Right lobe of liver (tissue), 6 donors: ENCODE measurements around the gene MCTP2. TPM values are rescaled to one million over a fixed set of nuclear protein-coding genes. Genes with fewer than 3 reads are reported as not detected.

ENCODE experiments used
- ATAC-seq, 4 donors: fragments of 200-7000 bp; cut with Tn5 transposase; one replicate each; pipeline ENCODE4 v1.9.1; 2020; ENCODE audit warnings: mild to moderate bottlenecking in 4 of 4, moderate library complexity in 4 of 4
- DNase-seq, 3 donors: peaks; one replicate each; pipeline ENCODE4 v3.0.0-alpha.2; 2020
- H3K27ac ChIP-seq, 3 donors: fragments of 200-600 bp; one replicate each; pipeline ENCODE4 v1.8.0; 2022
- H3K27me3 ChIP-seq, 2 donors: fragments of 200-600 bp; one replicate each; pipeline ENCODE4 v1.8.0; 2022
- H3K36me3 ChIP-seq, 4 donors: fragments of 200-600 bp; sonication (generic) in 1 of 4; one replicate each; pipeline versions ENCODE4 v1.5.1 to v1.8.0; 2017 to 2022; ENCODE audit warnings: control low read depth in 1 of 4
- H3K4me1 ChIP-seq, 4 donors: fragments of 200-600 bp; sonication (generic) in 1 of 4; one replicate each; pipeline versions ENCODE4 v1.5.1 to v1.8.0; 2017 to 2022; ENCODE audit warnings: control low read depth in 1 of 4
- H3K4me3 ChIP-seq, 3 donors: fragments of 200-600 bp; one replicate each; pipeline ENCODE4 v1.8.0; 2022
- H3K9me3 ChIP-seq, 4 donors: fragments of 200-600 bp; sonication (generic) in 1 of 4; one replicate each; pipeline versions ENCODE4 v1.5.1 to v1.8.0; 2017 to 2022; ENCODE audit warnings: control low read depth in 1 of 4
- POLR2A ChIP-seq: fragments of 450-650 bp; IDR thresholded peaks from one replicate; pipeline ENCODE4 v1.6.1; 2017; ENCODE audit warnings: antibody characterized with exemption, mild to moderate bottlenecking
- WGBS: methylation state at CpG from one replicate; pipeline ENCODE4 v1.1.6; 2018; ENCODE audit warnings: low coverage, low lambda C conversion rate; ENCODE audit not compliant: insufficient coverage; ENCODE audit errors: missing lambda C conversion rate; 5-methylcytosine and 5-hydroxymethylcytosine counted together
- intact Hi-C, 2 donors: fragments of 100-400 bp; cut with DNase I; formaldehyde crosslinking; loops; one replicate each; pipeline versions ENCODE4 v1.11.2 to v1.14.1; 2022
- total RNA-seq, 6 experiments: library from RNA; depleted of rRNA in 2 of 6; stranded (reverse); fragments of >200 nt in 2 of 6; fragmentation: NEBNext Ultra II Directional in 3 of 6; extraction: Animal tissue kit (Norgen Biotek cat#: 25700) in 3 of 6; gene quantifications; one replicate each; pipeline versions ENCODE4 v1.1.0 to v1.2.4, GENCODE V29; 2016 to 2023
- TF ChIP-seq, protein P1 (sequence below), 4 donors: fragments of 200-600 bp in 3 of 4; fragments of 450-650 bp in 1 of 4; IDR thresholded peaks; one replicate each; pipeline versions ENCODE4 v1.5.1 to v1.8.0; 2016 to 2022; ENCODE audit warnings: antibody characterized with exemption in 4 of 4, mild to moderate bottlenecking in 2 of 4
- donor health status: DM: no; HTN: yes; CAD: no.
- donor health status: DM: no; HTN: no; CAD: no.
- donor health status: DM: no; HTN: no; CAD: no.
- donor health status: DM: no; HTN: yes; CAD: no.
- donor health status: DM: no; HTN: yes; CAD: no.

MCTP2 gene
- total RNA-seq, 6 experiments from 2014 or later = 1.8 to 5.3 (median 2.9) TPM

DNA sequence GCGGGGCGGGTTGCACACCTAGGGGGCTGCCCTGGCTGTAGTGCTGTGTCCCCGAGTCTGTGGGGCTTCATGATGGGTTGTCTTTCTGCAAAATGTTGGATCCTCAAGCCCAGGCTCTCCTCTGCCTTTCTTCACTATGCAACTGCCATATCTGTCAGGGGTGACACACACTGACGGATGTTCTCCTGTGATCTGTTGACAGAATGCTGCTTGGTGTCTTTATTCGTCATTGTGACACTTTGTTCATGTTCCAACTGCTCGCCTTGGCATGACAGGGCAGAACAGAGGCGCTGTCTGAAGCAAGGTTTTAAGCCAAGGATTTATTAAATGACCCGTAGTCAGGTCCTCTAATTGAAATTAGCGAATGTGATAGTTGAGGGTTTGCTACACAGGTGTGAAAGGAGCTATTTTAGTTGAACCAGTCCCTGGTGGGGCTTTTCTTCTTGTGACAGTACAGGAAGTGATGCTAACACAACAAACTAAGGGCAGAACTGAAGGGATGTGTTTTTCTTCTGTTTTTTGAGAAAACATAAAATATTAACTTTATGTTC is 173.4 kb downstream of the MCTP2 start:
- TF ChIP-seq POLR2A = no peak
- TF ChIP-seq, protein P1, sequence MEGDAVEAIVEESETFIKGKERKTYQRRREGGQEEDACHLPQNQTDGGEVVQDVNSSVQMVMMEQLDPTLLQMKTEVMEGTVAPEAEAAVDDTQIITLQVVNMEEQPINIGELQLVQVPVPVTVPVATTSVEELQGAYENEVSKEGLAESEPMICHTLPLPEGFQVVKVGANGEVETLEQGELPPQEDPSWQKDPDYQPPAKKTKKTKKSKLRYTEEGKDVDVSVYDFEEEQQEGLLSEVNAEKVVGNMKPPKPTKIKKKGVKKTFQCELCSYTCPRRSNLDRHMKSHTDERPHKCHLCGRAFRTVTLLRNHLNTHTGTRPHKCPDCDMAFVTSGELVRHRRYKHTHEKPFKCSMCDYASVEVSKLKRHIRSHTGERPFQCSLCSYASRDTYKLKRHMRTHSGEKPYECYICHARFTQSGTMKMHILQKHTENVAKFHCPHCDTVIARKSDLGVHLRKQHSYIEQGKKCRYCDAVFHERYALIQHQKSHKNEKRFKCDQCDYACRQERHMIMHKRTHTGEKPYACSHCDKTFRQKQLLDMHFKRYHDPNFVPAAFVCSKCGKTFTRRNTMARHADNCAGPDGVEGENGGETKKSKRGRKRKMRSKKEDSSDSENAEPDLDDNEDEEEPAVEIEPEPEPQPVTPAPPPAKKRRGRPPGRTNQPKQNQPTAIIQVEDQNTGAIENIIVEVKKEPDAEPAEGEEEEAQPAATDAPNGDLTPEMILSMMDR (IDR thresholded peaks at IDR 0.05) = no peak
- WGBS = 63% methylated on average over 9 of the region's 9 CpGs
- no peak overlapping the region for H3K4me3 ChIP-seq
- ATAC-seq (no peak), DNase-seq (no peak)
- H3K9me3 ChIP-seq = no peaks in the 10 kb centered on the region
- no peaks in the 10 kb centered on the region for H3K4me1 ChIP-seq
- H3K27me3 ChIP-seq = no peaks in the 10 kb centered on the region
- intact Hi-C loops = no loop called here
- no peaks in the 10 kb centered on the region for H3K36me3 ChIP-seq
- H3K27ac ChIP-seq = no peak overlapping the region

DNA sequence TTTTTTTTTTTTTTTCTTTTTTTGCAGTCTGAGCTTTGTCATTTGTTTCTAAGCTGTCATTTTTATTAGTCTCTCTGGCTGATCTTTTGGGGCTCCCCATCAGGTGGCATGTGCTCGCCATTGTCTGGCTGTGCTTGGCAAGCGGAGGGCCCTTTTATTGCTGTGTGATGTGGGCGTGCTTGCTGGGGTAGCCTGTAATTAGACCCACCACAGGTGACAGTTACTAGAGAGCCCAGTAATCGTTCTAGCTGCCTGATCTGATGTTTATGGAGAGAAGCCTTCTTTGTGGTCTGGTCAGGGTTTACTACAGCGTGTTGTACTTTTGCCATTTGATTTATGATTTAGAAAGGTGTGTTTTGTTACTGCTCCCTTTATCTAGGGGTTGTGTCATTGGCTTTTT is 179.9 kb downstream of the MCTP2 start:
- ATAC-seq = no peak
- H3K4me1 ChIP-seq = no peaks in the 10 kb centered on the region
- H3K4me3 ChIP-seq = no peak overlapping the region
- intact Hi-C loops = no loop called here
- no peaks in the 10 kb centered on the region for H3K36me3 ChIP-seq
- DNase-seq = no peak
- H3K9me3 ChIP-seq = no peaks in the 10 kb centered on the region
- 68% methylated on average over 5 of the region's 5 CpGs for WGBS
- no peak for TF ChIP-seq POLR2A
- TF ChIP-seq, protein P1 (IDR thresholded peaks at IDR 0.05) = no peak
- no peaks in the 10 kb centered on the region for H3K27me3 ChIP-seq
- H3K27ac ChIP-seq = no peak overlapping the region

DNA sequence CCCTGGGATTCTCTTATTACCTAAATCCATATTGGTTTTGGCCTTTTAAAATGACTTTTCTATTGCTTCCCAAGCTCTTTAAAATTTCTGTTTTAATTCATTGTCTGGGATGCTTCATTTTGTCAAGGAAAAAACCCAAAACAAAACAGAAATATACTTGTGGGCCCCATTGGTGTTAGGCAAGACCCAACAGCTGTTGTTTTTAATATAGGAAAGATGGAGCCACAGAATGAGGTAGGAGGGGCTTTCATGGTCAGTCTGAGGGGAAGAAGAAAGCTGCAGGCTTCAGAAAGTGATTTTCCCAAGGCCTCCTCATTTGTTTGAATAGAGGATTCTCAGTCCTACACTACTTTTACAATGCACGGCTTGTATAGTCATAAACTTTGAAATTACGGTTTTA is 180.5 kb downstream of the MCTP2 start:
- Histone ChIP-seq H3K9me3 (no peaks in the 10 kb centered on the region), H3K36me3 (no peaks in the 10 kb centered on the region), H3K4me3 (no peak overlapping the region), H3K27ac (no peak overlapping the region), H3K27me3 (no peaks in the 10 kb centered on the region), H3K4me1 (no peaks in the 10 kb centered on the region)
- intact Hi-C loops = no loop called here
- ATAC-seq = no peak
- WGBS = 90% methylated on average over 2 of the region's 2 CpGs
- TF ChIP-seq POLR2A = no peak
- TF ChIP-seq, protein P1 (IDR thresholded peaks at IDR 0.05) = no peak
- no peak for DNase-seq

DNA sequence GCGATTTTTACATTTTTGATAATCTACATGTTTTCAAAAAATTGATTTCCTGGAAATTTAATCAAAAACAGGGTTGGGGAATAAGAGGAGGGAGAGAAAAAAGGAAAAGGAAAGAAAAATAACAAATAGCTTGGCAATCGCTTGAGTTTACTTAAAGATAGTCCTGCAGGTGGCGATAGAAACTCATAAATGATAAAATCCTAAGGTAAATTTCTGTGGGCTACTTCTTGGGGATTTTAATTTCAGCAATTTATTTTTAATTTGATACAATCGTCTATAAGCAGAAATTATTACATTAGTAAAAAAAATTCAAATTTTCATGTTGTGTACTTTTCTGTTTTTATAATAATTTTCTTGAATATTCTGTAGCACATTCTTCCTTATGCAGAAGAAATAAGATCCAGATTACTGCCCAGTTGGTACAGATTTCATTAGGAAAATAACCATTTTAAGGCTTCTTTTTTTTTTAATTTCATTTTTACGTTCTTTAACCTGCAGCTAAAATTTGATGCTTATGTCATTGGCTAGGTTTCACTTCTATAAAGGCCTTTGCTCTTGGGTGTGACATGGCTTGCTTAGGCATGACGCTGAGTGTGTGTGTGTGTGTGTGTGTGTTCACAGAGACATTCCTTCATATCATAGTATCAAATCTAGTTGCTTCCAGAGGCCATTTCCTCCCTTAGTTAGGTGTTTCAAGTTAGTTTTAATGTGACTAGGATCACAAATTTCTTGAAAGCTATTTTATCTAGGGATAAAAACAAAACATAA is 181.8 kb downstream of the MCTP2 start:
- no peak for DNase-seq
- no peaks in the 10 kb centered on the region for H3K36me3 ChIP-seq
- intact Hi-C loops = no loop called here
- H3K27me3 ChIP-seq = no peaks in the 10 kb centered on the region
- H3K27ac ChIP-seq = no peak overlapping the region
- no peak overlapping the region for H3K4me3 ChIP-seq
- ATAC-seq = peak; percentile 31 to 67 (median 40)
- WGBS = 21% methylated on average over 6 of the region's 6 CpGs
- no peaks in the 10 kb centered on the region for H3K9me3 ChIP-seq
- TF ChIP-seq POLR2A = no peak
- TF ChIP-seq, protein P1 (IDR thresholded peaks at IDR 0.05) = peak; percentile 25 to 54 (median 50)
- H3K4me1 ChIP-seq = no peaks in the 10 kb centered on the region
